IPS-18a (cell line): ENCODE results near the gene PODNL1.

Experiments used
- H3K27ac ChIP-seq: one replicate; pipeline ENCODE4 v1.5.1; 2013; ENCODE audit warnings: low read length
- H3K27me3 ChIP-seq: one replicate; pipeline ENCODE4 v1.6.1; 2013; ENCODE audit warnings: mild to moderate bottlenecking, low read length; ENCODE audit not compliant: control insufficient read depth, insufficient read depth
- H3K36me3 ChIP-seq: one replicate; pipeline ENCODE4 v1.6.1; 2013; ENCODE audit warnings: low read depth, low read length; ENCODE audit not compliant: control insufficient read depth
- H3K4me1 ChIP-seq: one replicate; pipeline ENCODE4 v1.6.1; 2013; ENCODE audit warnings: low read depth, low read length; ENCODE audit not compliant: control insufficient read depth
- H3K4me3 ChIP-seq: one replicate; pipeline ENCODE4 v1.5.1; 2013; ENCODE audit warnings: low read length
- H3K9ac ChIP-seq: one replicate; pipeline ENCODE4 v1.6.1; 2013; ENCODE audit warnings: mild to moderate bottlenecking, low read length, moderate library complexity
- H3K9me3 ChIP-seq: one replicate; pipeline ENCODE4 v1.6.1; 2013; ENCODE audit warnings: low read depth, low read length; ENCODE audit not compliant: control insufficient read depth

Gene PODNL1

DNA sequence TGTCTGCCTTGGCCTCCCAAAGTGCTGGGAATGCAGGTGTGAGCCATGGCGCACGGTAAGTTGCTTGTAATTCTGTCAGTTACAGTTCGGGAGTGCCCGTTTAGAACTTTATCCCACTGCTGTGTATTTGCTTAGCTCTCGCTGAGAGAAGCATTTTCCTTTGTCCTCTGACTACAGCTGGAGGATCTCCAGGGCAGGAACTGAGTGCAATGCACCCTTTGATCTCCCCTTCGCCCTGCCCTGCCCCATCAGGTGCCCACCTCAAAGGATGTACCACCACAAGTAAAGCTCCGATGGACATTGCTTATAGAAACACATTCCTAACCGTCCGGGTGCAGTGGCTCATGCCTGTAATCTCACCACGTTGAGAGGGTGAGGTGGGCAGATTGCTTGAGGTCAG lies 38.8 kb downstream of the PODNL1 start:
- Histone ChIP-seq H3K4me1 (no peaks in the 10 kb centered on the region), H3K27me3 (no peaks in the 10 kb centered on the region), H3K9ac (no peak overlapping the region), H3K9me3 (no peaks in the 10 kb centered on the region), H3K36me3 (no peaks in the 10 kb centered on the region), H3K27ac (no peak overlapping the region), H3K4me3 (no peak overlapping the region)

GRCh38 chr19:13896227-13896626 lies 42.0 kb downstream of the PODNL1 start:
- no peaks in the 10 kb centered on the region for H3K9me3 ChIP-seq
- no peak overlapping the region for H3K9ac ChIP-seq
- no peaks in the 10 kb centered on the region for H3K27me3 ChIP-seq
- no peak overlapping the region for H3K4me3 ChIP-seq
- H3K27ac ChIP-seq, result no peak overlapping the region
- H3K4me1 ChIP-seq, result no peaks in the 10 kb centered on the region
- H3K36me3 ChIP-seq, result no peaks in the 10 kb centered on the region

GRCh38 chr19:13894552-13894951 lies 43.7 kb downstream of the PODNL1 start:
- no peaks in the 10 kb centered on the region for H3K4me1 ChIP-seq
- no peak overlapping the region for H3K27ac ChIP-seq
- H3K9ac ChIP-seq, result no peak overlapping the region
- no peaks in the 10 kb centered on the region for H3K9me3 ChIP-seq
- H3K36me3 ChIP-seq, result no peaks in the 10 kb centered on the region
- no peak overlapping the region for H3K4me3 ChIP-seq
- H3K27me3 ChIP-seq, result no peaks in the 10 kb centered on the region

GRCh38 chr19:13892870-13893269 lies 45.3 kb downstream of the PODNL1 start:
- H3K4me3 ChIP-seq, result no peak overlapping the region

GRCh38 chr19:13890136-13890535 lies 48.1 kb downstream of the PODNL1 start:
- no peak overlapping the region for H3K27ac ChIP-seq
- H3K9me3 ChIP-seq, result no peaks in the 10 kb centered on the region
- H3K27me3 ChIP-seq, result no peaks in the 10 kb centered on the region
- no peak overlapping the region for H3K9ac ChIP-seq
- no peak overlapping the region for H3K4me3 ChIP-seq
- no peaks in the 10 kb centered on the region for H3K4me1 ChIP-seq
- no peaks in the 10 kb centered on the region for H3K36me3 ChIP-seq

More at GRCh38 chr19:13892870-13893269, 45.3 kb downstream of the PODNL1 start:
- H3K9me3 ChIP-seq, result no peaks in the 10 kb centered on the region
- no peak overlapping the region for H3K9ac ChIP-seq
- H3K4me1 ChIP-seq, result no peaks in the 10 kb centered on the region
- no peak overlapping the region for H3K27ac ChIP-seq
- H3K27me3 ChIP-seq, result no peaks in the 10 kb centered on the region
- H3K36me3 ChIP-seq, result no peaks in the 10 kb centered on the region

GRCh38 chr19:13888281-13888680 lies 49.9 kb downstream of the PODNL1 start:
- H3K27ac ChIP-seq, result no peak overlapping the region
- no peak overlapping the region for H3K9ac ChIP-seq
- no peaks in the 10 kb centered on the region for H3K4me1 ChIP-seq
- H3K27me3 ChIP-seq, result no peaks in the 10 kb centered on the region
- no peak overlapping the region for H3K4me3 ChIP-seq
- H3K9me3 ChIP-seq, result no peaks in the 10 kb centered on the region
- no peaks in the 10 kb centered on the region for H3K36me3 ChIP-seq

DNA sequence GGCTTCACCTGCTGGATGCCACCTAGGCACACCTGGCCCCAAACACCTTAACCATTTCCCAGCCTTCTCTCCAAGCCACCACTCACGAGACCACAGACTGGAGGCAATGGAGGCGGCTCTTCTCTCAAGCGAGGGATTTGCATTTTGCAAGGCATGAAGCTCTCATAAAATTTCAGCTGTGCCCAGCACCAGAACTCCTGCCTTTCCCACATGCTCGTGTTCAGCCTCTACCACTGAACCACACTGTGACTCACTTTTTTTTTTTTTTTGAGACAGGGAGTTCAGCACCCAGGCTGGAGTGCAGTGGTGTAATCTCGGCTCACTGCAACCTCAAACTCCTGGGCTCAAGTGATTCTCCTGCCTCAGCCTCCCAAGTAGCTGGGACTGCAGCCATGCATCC lies 50.7 kb downstream of the PODNL1 start:
- no peak overlapping the region for H3K9ac ChIP-seq

DNA sequence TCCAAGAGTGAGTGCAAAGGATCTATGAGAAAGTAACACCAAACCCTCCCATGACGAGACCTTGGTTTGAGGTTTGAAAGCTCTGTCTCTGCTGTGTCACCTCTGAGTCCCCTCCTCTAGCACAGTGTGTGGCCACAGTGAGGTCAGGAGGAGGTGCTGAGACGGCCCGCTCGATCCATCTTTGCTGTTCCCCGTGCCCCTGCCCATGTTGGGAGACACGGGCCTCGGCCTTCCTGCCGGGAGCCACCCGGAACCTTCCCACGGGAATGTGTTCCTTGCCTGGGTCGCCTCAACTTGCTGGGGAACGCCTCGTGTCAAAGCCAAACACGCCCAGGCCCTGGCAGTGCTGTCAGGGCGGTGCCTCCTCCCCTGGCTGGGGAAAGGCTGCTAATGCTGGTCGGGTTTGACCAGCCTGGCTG lies 51.2 kb downstream of the PODNL1 start:
- peaks cover 7% of the 10 kb centered on the region for H3K4me1 ChIP-seq

More for the DNA sequence above, 50.7 kb downstream of the PODNL1 start:
- Histone ChIP-seq H3K9me3 (no peaks in the 10 kb centered on the region), H3K27me3 (no peaks in the 10 kb centered on the region), H3K27ac (no peak overlapping the region), H3K4me1 (peaks cover 2% of the 10 kb centered on the region), H3K4me3 (no peak overlapping the region), H3K36me3 (no peaks in the 10 kb centered on the region)

GRCh38 chr19:13885826-13886365 lies 52.3 kb downstream of the PODNL1 start:
- Histone ChIP-seq H3K9ac (no peak overlapping the region), H3K4me3 (no peak overlapping the region), H3K27ac (no peak overlapping the region), H3K4me1 (peaks cover 17% of the 10 kb centered on the region), H3K9me3 (no peaks in the 10 kb centered on the region), H3K27me3 (no peaks in the 10 kb centered on the region), H3K36me3 (no peaks in the 10 kb centered on the region)

More for the DNA sequence above, 51.2 kb downstream of the PODNL1 start:
- no peaks in the 10 kb centered on the region for H3K27me3 ChIP-seq
- no peaks in the 10 kb centered on the region for H3K9me3 ChIP-seq
- no peak overlapping the region for H3K4me3 ChIP-seq
- H3K27ac ChIP-seq, result no peak overlapping the region
- no peaks in the 10 kb centered on the region for H3K36me3 ChIP-seq
- no peak overlapping the region for H3K9ac ChIP-seq

DNA sequence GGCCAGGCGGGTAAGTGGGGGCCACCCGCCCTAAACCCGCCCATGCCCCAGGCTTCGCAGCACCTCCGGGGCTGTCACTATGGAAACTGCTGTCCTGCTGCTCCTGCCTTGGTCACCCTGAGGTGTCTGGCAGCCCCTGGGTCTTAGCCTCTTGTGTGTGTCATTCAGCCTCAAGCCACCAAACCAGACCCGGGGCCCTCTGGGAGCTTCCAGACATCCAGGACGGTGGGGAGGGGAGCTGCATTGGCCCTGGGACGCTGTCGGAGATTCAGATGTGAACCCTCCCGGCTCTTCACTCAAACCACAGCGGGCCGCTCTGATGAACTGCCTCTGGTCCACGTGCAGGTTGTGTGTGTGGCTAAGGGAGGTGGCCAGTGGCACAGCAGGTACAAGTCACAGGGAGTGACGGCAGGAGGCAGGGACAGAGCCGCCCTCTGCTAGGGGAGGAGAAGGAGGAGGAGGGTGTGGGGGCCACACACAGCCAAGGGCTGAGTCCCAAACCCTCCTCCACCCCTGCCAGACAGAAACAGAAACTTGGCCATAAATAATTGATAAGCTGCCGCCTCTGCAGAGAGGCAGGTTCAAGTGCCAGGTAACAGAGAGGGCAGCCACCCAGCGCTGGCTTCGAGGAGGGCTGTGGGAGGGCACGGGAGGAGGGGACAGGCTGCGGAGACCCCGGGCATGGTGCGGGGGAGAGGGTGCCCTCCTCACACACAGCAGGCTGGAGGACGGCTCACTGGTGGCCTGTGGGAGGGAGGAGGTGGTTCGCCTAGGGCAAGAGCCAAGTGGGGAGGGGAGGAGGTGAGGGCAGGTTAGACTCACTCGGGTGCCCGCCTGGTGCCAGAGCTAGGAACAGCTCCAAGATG lies 53.3 kb downstream of the PODNL1 start:
- Histone ChIP-seq H3K9ac (no peak overlapping the region), H3K36me3 (no peaks in the 10 kb centered on the region), H3K4me3 (no peak overlapping the region), H3K4me1 (peaks cover 23% of the 10 kb centered on the region), H3K27ac (no peak overlapping the region), H3K9me3 (no peaks in the 10 kb centered on the region), H3K27me3 (no peaks in the 10 kb centered on the region)

DNA sequence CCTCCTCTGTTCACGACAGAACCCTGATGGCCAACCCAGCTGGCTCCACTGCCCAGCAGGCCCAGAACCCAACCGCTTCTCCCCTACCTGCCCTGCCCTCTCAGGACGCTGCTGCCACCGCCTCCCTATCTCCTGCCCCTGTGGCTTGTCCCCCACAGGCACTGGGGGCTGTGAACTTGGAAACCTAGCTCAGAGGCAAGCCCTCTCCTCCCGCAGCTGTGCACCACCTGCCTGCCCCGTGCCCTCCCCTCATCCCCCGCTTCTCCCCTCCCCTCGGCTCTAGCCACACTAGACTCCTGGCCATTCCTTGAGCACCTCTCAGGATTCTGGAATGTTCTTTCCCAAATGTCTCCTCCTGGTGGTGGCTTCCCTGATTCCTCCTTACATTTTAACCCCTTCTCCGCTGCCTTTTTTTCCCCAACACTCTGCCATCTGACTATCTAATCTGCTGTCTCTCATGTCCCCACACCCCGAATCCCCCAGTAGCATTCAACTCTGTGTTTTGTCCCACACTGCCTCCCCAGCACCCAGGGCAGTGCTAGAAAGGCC lies 54.6 kb downstream of the PODNL1 start:
- no peaks in the 10 kb centered on the region for H3K36me3 ChIP-seq
- H3K27ac ChIP-seq, result no peak overlapping the region
- H3K4me3 ChIP-seq, result no peak overlapping the region
- no peak overlapping the region for H3K9ac ChIP-seq
- H3K9me3 ChIP-seq, result no peaks in the 10 kb centered on the region
- peaks cover 23% of the 10 kb centered on the region for H3K4me1 ChIP-seq
- H3K27me3 ChIP-seq, result peaks cover 8% of the 10 kb centered on the region
